Measurements from ENCODE around the gene CFAP299. TPM values are rescaled to one million over a fixed set of nuclear protein-coding genes. Genes with fewer than 3 reads are reported as not detected.

CFAP299 gene
- total RNA-seq, 1 donor = 12.7 TPM

- H3K4me3 ChIP-seq (ENCODE audit: low read depth, low read length) = no peak overlapping the region
- TF ChIP-seq CTCF (IDR thresholded peaks at IDR 0.05; ENCODE audit: insufficient read depth, low read length) = no peak
Measured at GRCh38 chr4:80897537-80898303, 562.2 kb downstream of the CFAP299 start.

GRCh38 chr4:80900908-80901307 lies 565.4 kb downstream of the CFAP299 start:
- H3K4me3 ChIP-seq (ENCODE audit: low read depth, low read length) = no peak overlapping the region
- TF ChIP-seq CTCF (IDR thresholded peaks at IDR 0.05; ENCODE audit: insufficient read depth, low read length) = no peak
- DNase-seq (ENCODE audit: low read depth) = no peak

More at GRCh38 chr4:80897537-80898303, 562.2 kb downstream of the CFAP299 start:
- DNase-seq (ENCODE audit: low read depth) = no peak

- no peak overlapping the region for H3K4me3 ChIP-seq (ENCODE audit: low read depth, low read length)
- no peak for TF ChIP-seq CTCF (IDR thresholded peaks at IDR 0.05; ENCODE audit: insufficient read depth, low read length)
- peak; percentile 38 for DNase-seq (ENCODE audit: low read depth)
Measured at GRCh38 chr4:80903020-80903419, 567.5 kb downstream of the CFAP299 start.

GRCh38 chr4:80909938-80910337 lies 574.4 kb downstream of the CFAP299 start:
- no peak for TF ChIP-seq CTCF (IDR thresholded peaks at IDR 0.05; ENCODE audit: insufficient read depth, low read length)
- no peak for DNase-seq (ENCODE audit: low read depth)
- no peak overlapping the region for H3K4me3 ChIP-seq (ENCODE audit: low read depth, low read length)

GRCh38 chr4:80911458-80911857 lies 575.9 kb downstream of the CFAP299 start:
- no peak overlapping the region for H3K4me3 ChIP-seq (ENCODE audit: low read depth, low read length)
- TF ChIP-seq CTCF (IDR thresholded peaks at IDR 0.05; ENCODE audit: insufficient read depth, low read length) = no peak
- no peak for DNase-seq (ENCODE audit: low read depth)

- no peak for DNase-seq (ENCODE audit: low read depth)
- H3K4me3 ChIP-seq (ENCODE audit: low read depth, low read length) = no peak overlapping the region
- TF ChIP-seq CTCF (IDR thresholded peaks at IDR 0.05; ENCODE audit: insufficient read depth, low read length) = no peak
Measured at GRCh38 chr4:80912350-80912749, 576.8 kb downstream of the CFAP299 start.

- peak; percentile 9 for DNase-seq (ENCODE audit: low read depth)
- no peak for TF ChIP-seq CTCF (IDR thresholded peaks at IDR 0.05; ENCODE audit: insufficient read depth, low read length)
Measured at GRCh38 chr4:80913381-80913780, 577.9 kb downstream of the CFAP299 start.

More at GRCh38 chr4:80913381-80913780, 577.9 kb downstream of the CFAP299 start:
- no peak overlapping the region for H3K4me3 ChIP-seq (ENCODE audit: low read depth, low read length)
